ENCODE results near the gene ANO4.

Gene ANO4

GRCh38 chr12:100959481-100959880 is 164.9 kb downstream of the ANO4 start:
- no peak overlapping the region for H3K4me3 ChIP-seq (IDR thresholded peaks at IDR 0.05; ENCODE audit: insufficient read depth, low read depth, low read length)
- H3K27ac ChIP-seq: no peak overlapping the region
- no peaks in the 10 kb centered on the region for H3K4me1 ChIP-seq (ENCODE audit: low read depth, poor library complexity, severe bottlenecking)
- H3K79me2 ChIP-seq (ENCODE audit: insufficient read depth, low read depth): no peaks in the 10 kb centered on the region
- no peak for TF ChIP-seq CTCF (conservative IDR thresholded peaks at IDR 0.05; ENCODE audit: low read depth, low read length)
- H3K9ac ChIP-seq: no peak overlapping the region
- no peak overlapping the region for H3K4me2 ChIP-seq
- H4K20me1 ChIP-seq (ENCODE audit: insufficient read depth): no peaks in the 10 kb centered on the region
- no peaks in the 10 kb centered on the region for H3K27me3 ChIP-seq (ENCODE audit: insufficient read depth, low read depth)
- H3K36me3 ChIP-seq (ENCODE audit: insufficient read depth): no peaks in the 10 kb centered on the region
- H2AFZ ChIP-seq (ENCODE audit: low read depth): no peak overlapping the region

- H3K27me3 ChIP-seq (ENCODE audit: insufficient read depth, low read depth): no peaks in the 10 kb centered on the region
- H4K20me1 ChIP-seq (ENCODE audit: insufficient read depth): no peaks in the 10 kb centered on the region
- H3K4me1 ChIP-seq (ENCODE audit: low read depth, poor library complexity, severe bottlenecking): no peaks in the 10 kb centered on the region
- H3K4me2 ChIP-seq: no peak overlapping the region
- H3K36me3 ChIP-seq (ENCODE audit: insufficient read depth): no peaks in the 10 kb centered on the region
- H3K79me2 ChIP-seq (ENCODE audit: insufficient read depth, low read depth): no peaks in the 10 kb centered on the region
- H2AFZ ChIP-seq (ENCODE audit: low read depth): no peak overlapping the region
- no peak overlapping the region for H3K4me3 ChIP-seq (IDR thresholded peaks at IDR 0.05; ENCODE audit: insufficient read depth, low read depth, low read length)
- H3K9ac ChIP-seq: no peak overlapping the region
- no peak for TF ChIP-seq CTCF (conservative IDR thresholded peaks at IDR 0.05; ENCODE audit: low read depth, low read length)
- H3K27ac ChIP-seq: no peak overlapping the region
Observed at GRCh38 chr12:100962086-100962712, 167.6 kb downstream of the ANO4 start.

- Histone ChIP-seq H3K27ac (no peak overlapping the region), H3K4me3 (IDR thresholded peaks at IDR 0.05; ENCODE audit: insufficient read depth, low read depth, low read length) (no peak overlapping the region), H3K79me2 (ENCODE audit: insufficient read depth, low read depth) (no peaks in the 10 kb centered on the region), H3K4me1 (ENCODE audit: low read depth, poor library complexity, severe bottlenecking) (no peaks in the 10 kb centered on the region), H4K20me1 (ENCODE audit: insufficient read depth) (no peaks in the 10 kb centered on the region), H3K27me3 (ENCODE audit: insufficient read depth, low read depth) (no peaks in the 10 kb centered on the region), H3K9ac (no peak overlapping the region), H3K36me3 (ENCODE audit: insufficient read depth) (no peaks in the 10 kb centered on the region), H2AFZ (ENCODE audit: low read depth) (no peak overlapping the region), H3K4me2 (no peak overlapping the region)
- TF ChIP-seq CTCF (conservative IDR thresholded peaks at IDR 0.05; ENCODE audit: low read depth, low read length): no peak
Observed at GRCh38 chr12:100963381-100963780, 168.8 kb downstream of the ANO4 start.

- no peak overlapping the region for H3K4me2 ChIP-seq
- H2AFZ ChIP-seq (ENCODE audit: low read depth): no peak overlapping the region
- H3K9ac ChIP-seq: no peak overlapping the region
- TF ChIP-seq CTCF (conservative IDR thresholded peaks at IDR 0.05; ENCODE audit: low read depth, low read length): no peak
- H3K4me3 ChIP-seq (IDR thresholded peaks at IDR 0.05; ENCODE audit: insufficient read depth, low read depth, low read length): no peak overlapping the region
- no peaks in the 10 kb centered on the region for H3K36me3 ChIP-seq (ENCODE audit: insufficient read depth)
- H3K27me3 ChIP-seq (ENCODE audit: insufficient read depth, low read depth): no peaks in the 10 kb centered on the region
- no peaks in the 10 kb centered on the region for H4K20me1 ChIP-seq (ENCODE audit: insufficient read depth)
- no peaks in the 10 kb centered on the region for H3K4me1 ChIP-seq (ENCODE audit: low read depth, poor library complexity, severe bottlenecking)
- H3K79me2 ChIP-seq (ENCODE audit: insufficient read depth, low read depth): no peaks in the 10 kb centered on the region
- H3K27ac ChIP-seq: no peak overlapping the region
Observed at GRCh38 chr12:100964028-100964427, 169.5 kb downstream of the ANO4 start.
